ENCODE measurements around the gene PLCL1. TPM values are rescaled to one million over a fixed set of nuclear protein-coding genes. Genes with fewer than 3 reads are reported as not detected.

The PLCL1 gene
- total RNA-seq, 1 experiment from 2014 or later, result 0.07 TPM

- intact Hi-C loops (cut with micrococcal nuclease; ENCODE audit: unreplicated experiment), result no loop called here
- Mint-ChIP-seq H3K27ac (ENCODE audit: unreplicated experiment) (no peak overlapping the region), H3K4me1 (ENCODE audit: low read depth, unreplicated experiment) (no peaks in the 10 kb centered on the region), H3K27me3 (ENCODE audit: unreplicated experiment) (no peaks in the 10 kb centered on the region), H3K36me3 (ENCODE audit: insufficient read depth, unreplicated experiment) (no peaks in the 10 kb centered on the region), H3K9me3 (ENCODE audit: low read depth, unreplicated experiment) (no peaks in the 10 kb centered on the region), H3K4me3 (ENCODE audit: low read depth, unreplicated experiment) (no peak overlapping the region)
- no peak for DNase-seq
- TF ChIP-seq CTCF (IDR thresholded peaks at IDR 0.05; ENCODE audit: unreplicated experiment), result no peak
- CTCF ChIA-PET, result no interaction called here
- no TSS peak for BruUV-seq (replicated peaks)
Measured at GRCh38 chr2:197857476-197858107, 53.2 kb downstream of the PLCL1 start.

- CTCF ChIA-PET, result no interaction called here
- Mint-ChIP-seq H3K4me1 (ENCODE audit: low read depth, unreplicated experiment) (no peaks in the 10 kb centered on the region), H3K36me3 (ENCODE audit: insufficient read depth, unreplicated experiment) (no peaks in the 10 kb centered on the region), H3K27me3 (ENCODE audit: unreplicated experiment) (no peaks in the 10 kb centered on the region), H3K9me3 (ENCODE audit: low read depth, unreplicated experiment) (no peaks in the 10 kb centered on the region), H3K27ac (ENCODE audit: unreplicated experiment) (no peak overlapping the region), H3K4me3 (ENCODE audit: low read depth, unreplicated experiment) (no peak overlapping the region)
- no peak for DNase-seq
- no TSS peak for BruUV-seq (replicated peaks)
- TF ChIP-seq CTCF (IDR thresholded peaks at IDR 0.05; ENCODE audit: unreplicated experiment), result no peak
- intact Hi-C loops (cut with micrococcal nuclease; ENCODE audit: unreplicated experiment), result no loop called here
Measured at GRCh38 chr2:197858607-197859140, 54.3 kb downstream of the PLCL1 start.

- Mint-ChIP-seq H3K36me3 (ENCODE audit: insufficient read depth, unreplicated experiment) (no peaks in the 10 kb centered on the region), H3K4me3 (ENCODE audit: low read depth, unreplicated experiment) (no peak overlapping the region), H3K27me3 (ENCODE audit: unreplicated experiment) (no peaks in the 10 kb centered on the region), H3K4me1 (ENCODE audit: low read depth, unreplicated experiment) (no peaks in the 10 kb centered on the region), H3K27ac (ENCODE audit: unreplicated experiment) (no peak overlapping the region), H3K9me3 (ENCODE audit: low read depth, unreplicated experiment) (no peaks in the 10 kb centered on the region)
- BruUV-seq (replicated peaks), result no TSS peak
- intact Hi-C loops (cut with micrococcal nuclease; ENCODE audit: unreplicated experiment), result no loop called here
- CTCF ChIA-PET, result no interaction called here
- no peak for DNase-seq
- no peak for TF ChIP-seq CTCF (IDR thresholded peaks at IDR 0.05; ENCODE audit: unreplicated experiment)
Measured at GRCh38 chr2:197862246-197862955, 58.0 kb downstream of the PLCL1 start.

GRCh38 chr2:197863744-197864143 is 59.4 kb downstream of the PLCL1 start:
- intact Hi-C loops (cut with micrococcal nuclease; ENCODE audit: unreplicated experiment), result no loop called here
- Mint-ChIP-seq H3K27me3 (ENCODE audit: unreplicated experiment) (no peaks in the 10 kb centered on the region), H3K4me1 (ENCODE audit: low read depth, unreplicated experiment) (no peaks in the 10 kb centered on the region), H3K27ac (ENCODE audit: unreplicated experiment) (no peak overlapping the region), H3K4me3 (ENCODE audit: low read depth, unreplicated experiment) (no peak overlapping the region), H3K9me3 (ENCODE audit: low read depth, unreplicated experiment) (no peaks in the 10 kb centered on the region), H3K36me3 (ENCODE audit: insufficient read depth, unreplicated experiment) (no peaks in the 10 kb centered on the region)
- no TSS peak for BruUV-seq (replicated peaks)
- no peak for TF ChIP-seq CTCF (IDR thresholded peaks at IDR 0.05; ENCODE audit: unreplicated experiment)
- CTCF ChIA-PET, result no interaction called here
- DNase-seq, result no peak

All from Calu3 (cell line).